OCI-LY1 (cell line): ENCODE results near the gene WFDC11.

Experiments used
- H2AFZ ChIP-seq: fragments of 200-600 bp; sonication (generic), shearing (Covaris generic); 2 replicates; pipeline ENCODE4 v1.6.0; 2014; ENCODE audit warnings: antibody characterized with exemption, mild to moderate bottlenecking, low read length
- H3F3A ChIP-seq: fragments of 200-600 bp; sonication (generic), shearing (Covaris generic); 2 replicates; pipeline ENCODE4 v1.6.0; 2014; ENCODE audit warnings: mild to moderate bottlenecking, antibody characterized with exemption, low read length, moderate library complexity; ENCODE audit not compliant: insufficient read depth
- H3K27ac ChIP-seq: fragments of 200-600 bp; sonication (generic); 2 replicates; pipeline ENCODE4 v1.5.1; 2014; ENCODE audit warnings: low read length, mixed run types, mild to moderate bottlenecking, low read depth; ENCODE audit not compliant: poor library complexity, severe bottlenecking
- H3K27me3 ChIP-seq: fragments of 200-600 bp; sonication (generic); 2 replicates; pipeline ENCODE4 v1.6.0; 2014; ENCODE audit warnings: antibody characterized with exemption, mild to moderate bottlenecking, low read length, moderate library complexity; ENCODE audit not compliant: insufficient read depth
- H3K36me3 ChIP-seq: fragments of 200-600 bp; sonication (generic); 2 replicates; pipeline ENCODE4 v1.6.1; 2014; ENCODE audit warnings: mild to moderate bottlenecking, antibody characterized with exemption, low read length, moderate library complexity, mixed read lengths; ENCODE audit not compliant: insufficient read depth
- H3K4me1 ChIP-seq: fragments of 200-600 bp; sonication (generic); 2 replicates; pipeline ENCODE4 v1.5.1; 2014; ENCODE audit warnings: mild to moderate bottlenecking, low read length, moderate library complexity; ENCODE audit not compliant: insufficient read depth, severe bottlenecking
- H3K4me2 ChIP-seq: fragments of 200-600 bp; sonication (generic), shearing (Covaris generic); 2 replicates; pipeline ENCODE4 v1.6.1; 2014; ENCODE audit warnings: low read length
- H3K4me3 ChIP-seq: fragments of 200-600 bp; sonication (generic); 2 replicates; pipeline ENCODE4 v1.5.1; 2014; ENCODE audit warnings: low read length, low read depth, mild to moderate bottlenecking, mixed read lengths; ENCODE audit not compliant: poor library complexity, severe bottlenecking
- H3K79me2 ChIP-seq: fragments of 200-600 bp; shearing (Covaris generic); 2 replicates; pipeline ENCODE4 v1.6.1; 2016; ENCODE audit warnings: mixed run types, low read length, mixed read lengths; ENCODE audit not compliant: insufficient read depth
- H3K9ac ChIP-seq: fragments of 200-600 bp; sonication (generic), shearing (Covaris generic); 2 replicates; pipeline ENCODE4 v1.6.1; 2014; ENCODE audit warnings: mild to moderate bottlenecking, low read length, mixed read lengths
- H3K9me2 ChIP-seq: fragments of 200-600 bp; sonication (generic), shearing (Covaris generic); 2 replicates; pipeline ENCODE4 v1.6.1; 2014; ENCODE audit warnings: low read depth, mild to moderate bottlenecking, low read length, mixed read lengths
- H3K9me3 ChIP-seq: fragments of 200-600 bp; shearing (Covaris generic); 2 replicates; pipeline ENCODE4 v1.6.1; 2014; ENCODE audit warnings: low read length, mixed read lengths
- H4K20me1 ChIP-seq: fragments of 200-600 bp; sonication (generic), shearing (Covaris generic); 2 replicates; pipeline ENCODE4 v1.6.0; 2016; ENCODE audit warnings: mild to moderate bottlenecking, low read length; ENCODE audit not compliant: insufficient read depth
- CTCF ChIP-seq: fragments of 200-600 bp; sonication (generic), shearing (Covaris generic); IDR thresholded peaks from 2 replicates; pipeline ENCODE4 v1.5.1; 2017; ENCODE audit warnings: mild to moderate bottlenecking, antibody characterized with exemption, low read length, moderate library complexity, mixed read lengths
- EZH2 ChIP-seq: fragments of 200-600 bp; sonication (generic), shearing (Covaris generic); IDR thresholded peaks from 2 replicates; pipeline ENCODE4 v1.8.0; 2017; ENCODE audit warnings: borderline replicate concordance, mixed run types, mild to moderate bottlenecking, antibody characterized with exemption, low read length, moderate library complexity, mixed read lengths

WFDC11 gene

GRCh38 chr20:45639687-45640086 lies 30.4 kb downstream of the WFDC11 start:
- Histone ChIP-seq H3K4me2 (no peak overlapping the region), H3K36me3 (no peaks in the 10 kb centered on the region), H2AFZ (no peak overlapping the region), H3K9me3 (no peaks in the 10 kb centered on the region), H3F3A (no peaks in the 10 kb centered on the region), H3K9me2 (no peaks in the 10 kb centered on the region), H3K9ac (no peak overlapping the region), H3K27ac (no peak overlapping the region), H3K4me3 (no peak overlapping the region), H3K4me1 (no peaks in the 10 kb centered on the region), H3K79me2 (no peaks in the 10 kb centered on the region), H4K20me1 (no peaks in the 10 kb centered on the region), H3K27me3 (no peaks in the 10 kb centered on the region)
- TF ChIP-seq CTCF (no peak), EZH2 (no peak)

GRCh38 chr20:45636513-45636912 lies 33.5 kb downstream of the WFDC11 start:
- no peak for TF ChIP-seq EZH2
- TF ChIP-seq CTCF: no peak
- H3K4me3 ChIP-seq: no peak overlapping the region
- H3K27ac ChIP-seq: no peak overlapping the region
- H2AFZ ChIP-seq: no peak overlapping the region
- no peaks in the 10 kb centered on the region for H3K9me3 ChIP-seq
- no peaks in the 10 kb centered on the region for H3K9me2 ChIP-seq
- H3K9ac ChIP-seq: no peak overlapping the region
- no peaks in the 10 kb centered on the region for H4K20me1 ChIP-seq
- no peaks in the 10 kb centered on the region for H3F3A ChIP-seq
- H3K4me2 ChIP-seq: no peak overlapping the region
- no peaks in the 10 kb centered on the region for H3K4me1 ChIP-seq
- no peaks in the 10 kb centered on the region for H3K36me3 ChIP-seq
- no peaks in the 10 kb centered on the region for H3K79me2 ChIP-seq
- H3K27me3 ChIP-seq: no peaks in the 10 kb centered on the region

- no peak within 1 kb of the TSS for H2AFZ ChIP-seq
- no peaks in the 10 kb centered on the region for H4K20me1 ChIP-seq
- no peak for TF ChIP-seq EZH2
- no peak for TF ChIP-seq CTCF
- no peaks in the 10 kb centered on the region for H3K36me3 ChIP-seq
- no peak within 1 kb of the TSS for H3K9ac ChIP-seq
- H3F3A ChIP-seq: no peaks in the 10 kb centered on the region
- H3K4me2 ChIP-seq: no peak within 1 kb of the TSS
- H3K79me2 ChIP-seq: no peaks in the 10 kb centered on the region
- no peaks in the 10 kb centered on the region for H3K9me3 ChIP-seq
- no peak within 1 kb of the TSS for H3K4me3 ChIP-seq
- H3K27me3 ChIP-seq: no peaks in the 10 kb centered on the region
- no peaks in the 10 kb centered on the region for H3K4me1 ChIP-seq
- no peak within 1 kb of the TSS for H3K27ac ChIP-seq
- H3K9me2 ChIP-seq: no peaks in the 10 kb centered on the region
These were observed 38.9 kb downstream of the WFDC11 start, which contains the start of gene WFDC9 for GRCh38 chr20:45631184-45631583. WFDC9 (minus strand) TSS chr20:45631284; CDS start chr20:45610181, 21,103 bp downstream.
